Panc1 (cell line): Measurements from ENCODE around the gene LYPD6B.

Experiments
- POLR2AphosphoS5 ChIP-seq: IDR thresholded peaks from 2 replicates; pipeline ENCODE4 v1.6.1; 2012; ENCODE audit warnings: mild to moderate bottlenecking, low read depth, low read length, moderate library complexity
- TCF7L2 ChIP-seq: IDR thresholded peaks from 2 replicates; pipeline ENCODE4 v1.6.1; 2011; ENCODE audit warnings: mild to moderate bottlenecking, low read depth, low read length, inconsistent platforms
- TF ChIP-seq, protein P1 (sequence below): fragments of 450-650 bp; IDR thresholded peaks from 2 replicates; pipeline ENCODE4 v1.5.1; 2017; ENCODE audit warnings: mild to moderate bottlenecking
- TF ChIP-seq, protein P2 (sequence below), 2 experiments: IDR thresholded peaks; 2 replicates each; pipeline ENCODE4 v1.6.1; 2011 to 2012; ENCODE audit warnings: low read depth in 2 of 2, control low read depth in 1 of 2, low read length in 1 of 2, mild to moderate bottlenecking in 1 of 2, moderate library complexity in 1 of 2; ENCODE audit not compliant: insufficient read depth in 1 of 2

DNA sequence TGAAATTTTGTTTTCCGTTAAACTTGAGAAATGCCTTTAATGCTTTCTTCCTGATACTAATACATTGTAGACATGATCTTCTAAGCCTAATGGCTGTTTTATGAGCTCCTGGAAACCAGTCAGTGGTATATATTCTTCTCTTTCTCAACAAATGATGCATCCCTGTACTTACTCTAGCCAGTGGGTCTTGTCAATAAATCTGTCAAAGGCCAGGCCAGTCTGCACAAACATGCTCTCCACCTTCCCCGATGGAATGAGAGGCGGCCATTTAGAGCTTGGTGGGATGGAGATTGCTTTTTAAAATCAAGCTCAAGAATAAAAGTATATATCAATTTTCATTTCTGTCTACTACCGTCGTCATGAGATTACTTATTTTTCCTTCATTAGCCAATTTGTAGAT, 140.1 kb downstream of the LYPD6B start:
- TF ChIP-seq, protein P1, sequence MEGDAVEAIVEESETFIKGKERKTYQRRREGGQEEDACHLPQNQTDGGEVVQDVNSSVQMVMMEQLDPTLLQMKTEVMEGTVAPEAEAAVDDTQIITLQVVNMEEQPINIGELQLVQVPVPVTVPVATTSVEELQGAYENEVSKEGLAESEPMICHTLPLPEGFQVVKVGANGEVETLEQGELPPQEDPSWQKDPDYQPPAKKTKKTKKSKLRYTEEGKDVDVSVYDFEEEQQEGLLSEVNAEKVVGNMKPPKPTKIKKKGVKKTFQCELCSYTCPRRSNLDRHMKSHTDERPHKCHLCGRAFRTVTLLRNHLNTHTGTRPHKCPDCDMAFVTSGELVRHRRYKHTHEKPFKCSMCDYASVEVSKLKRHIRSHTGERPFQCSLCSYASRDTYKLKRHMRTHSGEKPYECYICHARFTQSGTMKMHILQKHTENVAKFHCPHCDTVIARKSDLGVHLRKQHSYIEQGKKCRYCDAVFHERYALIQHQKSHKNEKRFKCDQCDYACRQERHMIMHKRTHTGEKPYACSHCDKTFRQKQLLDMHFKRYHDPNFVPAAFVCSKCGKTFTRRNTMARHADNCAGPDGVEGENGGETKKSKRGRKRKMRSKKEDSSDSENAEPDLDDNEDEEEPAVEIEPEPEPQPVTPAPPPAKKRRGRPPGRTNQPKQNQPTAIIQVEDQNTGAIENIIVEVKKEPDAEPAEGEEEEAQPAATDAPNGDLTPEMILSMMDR, result no peak
- TF ChIP-seq, protein P2, sequence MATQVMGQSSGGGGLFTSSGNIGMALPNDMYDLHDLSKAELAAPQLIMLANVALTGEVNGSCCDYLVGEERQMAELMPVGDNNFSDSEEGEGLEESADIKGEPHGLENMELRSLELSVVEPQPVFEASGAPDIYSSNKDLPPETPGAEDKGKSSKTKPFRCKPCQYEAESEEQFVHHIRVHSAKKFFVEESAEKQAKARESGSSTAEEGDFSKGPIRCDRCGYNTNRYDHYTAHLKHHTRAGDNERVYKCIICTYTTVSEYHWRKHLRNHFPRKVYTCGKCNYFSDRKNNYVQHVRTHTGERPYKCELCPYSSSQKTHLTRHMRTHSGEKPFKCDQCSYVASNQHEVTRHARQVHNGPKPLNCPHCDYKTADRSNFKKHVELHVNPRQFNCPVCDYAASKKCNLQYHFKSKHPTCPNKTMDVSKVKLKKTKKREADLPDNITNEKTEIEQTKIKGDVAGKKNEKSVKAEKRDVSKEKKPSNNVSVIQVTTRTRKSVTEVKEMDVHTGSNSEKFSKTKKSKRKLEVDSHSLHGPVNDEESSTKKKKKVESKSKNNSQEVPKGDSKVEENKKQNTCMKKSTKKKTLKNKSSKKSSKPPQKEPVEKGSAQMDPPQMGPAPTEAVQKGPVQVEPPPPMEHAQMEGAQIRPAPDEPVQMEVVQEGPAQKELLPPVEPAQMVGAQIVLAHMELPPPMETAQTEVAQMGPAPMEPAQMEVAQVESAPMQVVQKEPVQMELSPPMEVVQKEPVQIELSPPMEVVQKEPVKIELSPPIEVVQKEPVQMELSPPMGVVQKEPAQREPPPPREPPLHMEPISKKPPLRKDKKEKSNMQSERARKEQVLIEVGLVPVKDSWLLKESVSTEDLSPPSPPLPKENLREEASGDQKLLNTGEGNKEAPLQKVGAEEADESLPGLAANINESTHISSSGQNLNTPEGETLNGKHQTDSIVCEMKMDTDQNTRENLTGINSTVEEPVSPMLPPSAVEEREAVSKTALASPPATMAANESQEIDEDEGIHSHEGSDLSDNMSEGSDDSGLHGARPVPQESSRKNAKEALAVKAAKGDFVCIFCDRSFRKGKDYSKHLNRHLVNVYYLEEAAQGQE (IDR thresholded peaks at IDR 0.05; ENCODE audit: insufficient read depth in 1 of 2, low read depth in 2 of 2, low read length in 1 of 2), result no peak
- TF ChIP-seq POLR2AphosphoS5 (no peak), TCF7L2 (no peak)
